GM21381 (cell line): ENCODE results near the gene SCN8A.
"Not testable (repeated sequence)": the region's sequence is repeated elsewhere in the genome, so short reads cannot be mapped to it uniquely, and the experiment has no call there.

ENCODE experiments used
- ATAC-seq: cut with Tn5 transposase; IDR thresholded peaks from one replicate; pipeline ENCODE4 v1.9.1; 2021; ENCODE audit warnings: mild to moderate bottlenecking, moderate library complexity; ENCODE audit not compliant: unreplicated experiment

SCN8A gene

DNA sequence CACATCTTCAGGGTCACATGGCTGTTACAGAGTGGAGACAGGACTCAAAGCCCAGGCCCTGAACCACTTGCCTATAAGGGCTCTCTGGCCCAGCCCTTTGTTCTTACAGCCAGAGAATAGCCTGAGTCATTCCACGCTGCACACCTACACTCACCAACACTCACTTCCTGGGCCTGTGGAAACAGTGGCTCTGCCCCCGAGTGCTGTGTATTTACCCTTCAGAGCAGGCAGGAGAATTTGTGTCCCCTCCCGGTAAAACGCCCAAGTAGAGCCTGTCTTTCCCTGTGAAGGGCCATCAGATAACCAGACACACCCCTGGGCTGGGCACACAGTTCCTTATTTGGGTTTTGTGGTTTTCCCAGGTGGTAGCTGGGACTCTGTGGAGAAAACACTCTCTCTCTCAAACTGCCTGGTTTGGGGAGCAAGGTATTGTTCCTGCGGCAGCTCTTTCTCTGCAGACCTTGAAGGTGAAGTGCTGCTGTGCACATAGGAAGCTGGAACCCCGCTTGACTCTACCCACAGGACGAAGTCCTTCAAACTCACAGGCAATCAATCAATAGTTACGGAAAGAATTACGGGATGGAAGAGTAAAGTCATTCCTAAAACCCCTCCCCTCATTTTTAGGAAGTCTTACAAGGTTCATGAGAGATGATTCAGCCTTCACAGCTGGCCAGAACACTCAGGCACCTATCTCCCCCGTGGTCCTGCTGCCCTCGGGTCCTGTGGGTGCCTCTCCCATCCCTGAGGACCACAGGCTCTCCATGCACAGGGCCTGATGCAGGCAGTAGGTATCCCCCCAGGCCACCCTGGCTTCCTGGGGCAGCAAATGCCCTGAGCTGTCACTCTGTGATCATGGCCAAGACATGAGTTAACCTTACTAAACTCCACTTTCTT is 237.1 kb downstream of the SCN8A start:
- ATAC-seq, result no peak

DNA sequence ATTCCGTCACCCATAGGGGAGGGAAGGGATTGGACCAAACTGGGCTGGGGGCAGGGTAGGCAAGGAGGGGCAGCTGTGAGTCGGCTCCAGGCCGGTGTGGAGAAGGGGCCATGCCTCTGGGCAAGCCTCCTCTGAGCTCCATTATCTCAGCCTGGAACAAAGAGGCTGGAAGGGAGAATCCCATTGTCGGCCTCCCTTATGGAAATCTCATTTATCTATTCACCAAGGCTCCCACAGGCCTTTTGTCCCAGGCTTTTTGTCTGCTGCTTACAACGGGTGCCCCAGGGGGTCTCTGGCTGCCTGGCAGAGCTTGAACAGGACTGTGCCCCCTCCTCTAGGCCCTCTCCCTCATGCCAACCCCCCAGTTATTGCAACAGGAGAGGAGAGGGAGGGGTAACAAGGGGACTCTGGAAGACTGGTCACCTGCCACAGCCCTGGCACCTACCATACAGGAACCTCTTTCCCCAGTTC is 238.0 kb downstream of the SCN8A start:
- no peak for ATAC-seq

DNA sequence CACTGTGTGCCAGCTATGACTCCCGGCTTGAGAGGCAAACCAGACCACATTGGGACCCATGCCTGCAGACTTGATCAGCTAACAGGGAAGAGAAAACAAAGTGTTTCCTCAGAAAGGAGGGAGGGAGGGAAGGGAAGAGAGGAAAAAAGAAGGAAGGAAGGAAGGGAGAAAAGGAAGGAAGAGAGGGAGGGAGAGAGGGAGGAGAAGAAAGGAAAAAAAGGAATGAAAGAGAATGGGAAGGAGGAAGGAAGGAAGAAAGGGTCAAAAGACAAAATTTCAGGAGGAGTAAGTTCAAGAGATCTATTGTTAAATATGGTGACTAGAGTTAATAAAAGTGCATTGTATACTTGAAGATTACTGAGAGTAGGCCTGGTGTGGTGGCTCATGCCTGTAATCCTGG is 238.6 kb downstream of the SCN8A start:
- ATAC-seq, result no peak

DNA sequence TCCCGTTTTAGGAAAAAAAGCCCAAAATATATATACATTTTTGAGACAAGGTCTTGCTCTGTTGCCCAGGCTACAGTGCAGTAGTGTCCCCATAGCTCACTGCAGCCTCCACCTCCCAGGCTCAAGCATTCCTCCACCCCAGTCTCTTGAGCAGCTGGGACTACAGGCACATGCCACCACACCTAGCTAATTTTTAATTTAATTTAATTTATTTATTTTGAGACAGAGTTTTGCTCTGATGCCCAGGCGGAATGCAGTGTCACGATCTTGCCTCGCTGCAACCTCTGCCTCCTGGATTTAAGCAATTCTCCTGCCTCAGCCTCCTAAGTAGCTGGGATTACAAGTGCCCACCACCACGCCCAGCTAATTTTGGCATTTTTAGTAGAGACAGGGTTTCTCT is 240.8 kb downstream of the SCN8A start:
- not testable (repeated sequence) for ATAC-seq

DNA sequence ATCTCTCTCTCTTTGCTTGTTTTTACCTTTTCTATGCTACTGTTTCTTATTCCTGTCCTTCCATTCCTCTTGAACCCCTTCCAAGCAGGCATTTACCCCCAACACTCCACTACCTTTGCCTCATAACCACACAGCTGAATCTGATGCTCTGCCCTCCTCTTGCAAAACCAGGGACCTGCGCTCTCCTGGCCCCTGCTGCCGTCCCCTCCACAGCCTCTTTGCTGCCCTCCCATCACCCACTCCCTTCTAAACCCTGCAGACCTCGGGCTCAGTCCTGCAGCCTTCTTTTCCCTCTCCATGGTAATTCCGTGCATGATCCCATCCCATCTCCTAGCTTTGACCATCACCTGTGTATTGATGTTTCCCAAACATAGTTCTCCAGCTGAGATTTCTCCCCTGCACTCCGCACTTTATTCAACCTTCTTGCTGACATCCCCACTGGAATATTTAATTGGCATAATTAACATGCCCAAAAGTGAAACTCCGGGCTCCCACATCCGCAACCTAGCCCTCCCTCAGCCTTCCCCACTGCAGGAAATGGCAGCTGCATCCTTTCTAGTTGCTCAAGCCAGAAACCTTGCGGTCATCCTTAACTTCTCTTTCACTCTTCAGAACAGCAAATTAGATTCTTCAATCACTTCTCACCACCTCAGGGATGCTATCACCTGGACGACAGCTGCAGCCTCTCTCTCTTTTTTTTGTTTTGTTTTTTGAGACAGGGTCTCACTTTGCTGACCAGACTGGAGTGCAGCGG is 241.5 kb downstream of the SCN8A start:
- ATAC-seq, result no peak

DNA sequence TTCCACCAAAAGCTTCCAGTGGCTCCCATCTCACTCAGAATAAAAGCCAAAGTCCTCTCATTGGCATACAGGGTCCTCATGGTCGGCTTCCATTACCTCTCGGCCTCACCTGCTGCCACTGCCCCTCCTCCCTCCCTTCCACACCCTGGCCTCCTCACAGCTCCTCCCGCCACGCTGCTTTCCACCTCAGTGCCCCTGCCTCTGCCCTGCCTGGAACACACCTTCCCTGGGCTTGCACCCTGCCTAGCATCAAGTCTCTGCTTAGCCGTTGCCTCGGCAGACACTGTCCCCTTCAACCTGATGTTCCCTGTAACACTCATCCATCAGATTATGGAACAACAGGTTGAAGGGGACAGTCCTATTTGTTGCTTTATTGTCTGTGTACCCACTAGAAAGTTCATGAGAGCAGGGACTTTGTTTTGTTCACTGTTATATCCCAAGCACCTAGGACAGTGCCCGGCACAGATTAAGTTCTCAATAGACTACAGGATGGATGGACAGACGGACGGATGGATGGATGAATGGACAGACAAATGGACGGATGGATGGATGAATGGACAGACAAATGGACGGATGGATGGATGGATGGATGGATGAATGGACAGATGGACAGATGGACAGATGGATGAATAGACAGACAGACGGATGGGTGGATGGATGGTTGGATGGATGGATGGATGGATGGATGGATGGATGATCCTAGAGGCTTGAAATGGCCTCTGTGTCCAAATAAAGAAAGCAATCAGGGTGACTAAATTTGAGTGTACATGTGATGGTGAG is 242.6 kb downstream of the SCN8A start:
- no peak for ATAC-seq

DNA sequence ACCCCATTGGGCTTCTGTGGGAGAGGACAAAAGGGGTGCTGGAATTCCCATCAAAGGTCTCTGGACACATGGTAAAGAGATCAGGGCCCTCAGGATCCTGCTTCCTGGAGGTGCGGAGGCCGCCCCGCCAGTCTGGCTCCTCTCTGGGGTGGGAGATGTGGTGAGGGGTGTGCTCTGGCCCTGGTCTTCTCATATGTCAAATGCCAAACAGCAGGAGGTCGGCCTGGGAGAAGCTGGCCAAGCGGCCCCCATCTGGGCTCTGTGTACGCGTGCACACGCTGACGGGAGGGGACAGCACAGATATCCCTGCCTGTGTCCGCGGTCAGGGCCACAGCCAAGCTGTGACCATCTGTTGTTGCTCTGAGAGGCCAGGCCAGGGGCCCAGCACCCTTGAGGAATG is 243.4 kb downstream of the SCN8A start:
- no peak for ATAC-seq

DNA sequence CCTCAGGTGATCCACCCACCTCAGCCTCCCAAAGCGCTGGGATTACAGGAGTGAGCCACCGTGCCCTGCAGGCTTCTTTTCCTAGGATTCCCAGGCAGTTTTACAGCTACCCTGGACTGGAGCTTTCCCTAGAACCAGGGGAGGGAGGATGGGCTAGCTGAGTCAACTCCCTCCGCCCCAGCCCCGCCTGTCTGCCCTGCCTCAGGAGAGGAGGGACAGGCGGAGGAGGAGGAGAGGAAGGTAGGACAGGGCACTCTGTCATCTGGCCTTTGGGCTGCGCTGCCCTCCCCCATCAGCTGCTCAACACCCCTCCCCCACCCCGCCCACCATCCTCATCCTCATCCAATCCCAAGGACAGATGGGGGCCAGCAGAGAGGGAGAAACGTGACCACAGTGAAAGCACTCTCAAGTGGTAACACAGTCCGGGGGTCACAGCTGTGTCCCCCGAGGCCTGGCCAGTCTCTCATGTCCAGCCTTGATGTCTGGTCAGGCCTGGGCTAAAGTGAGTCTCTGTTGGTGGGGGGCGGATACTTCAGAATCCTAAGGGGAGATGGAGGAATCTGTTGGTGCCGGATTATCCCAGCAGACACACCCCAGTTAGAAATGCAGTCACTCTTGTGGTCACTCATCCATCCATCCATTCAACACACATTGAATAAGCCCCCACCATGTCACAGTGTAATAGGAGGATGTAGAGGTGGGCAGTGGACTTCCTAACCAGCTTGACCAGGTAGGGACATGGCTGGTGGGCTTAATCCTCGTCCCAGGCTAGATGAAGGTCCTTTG is 245.2 kb downstream of the SCN8A start:
- ATAC-seq, result no peak

DNA sequence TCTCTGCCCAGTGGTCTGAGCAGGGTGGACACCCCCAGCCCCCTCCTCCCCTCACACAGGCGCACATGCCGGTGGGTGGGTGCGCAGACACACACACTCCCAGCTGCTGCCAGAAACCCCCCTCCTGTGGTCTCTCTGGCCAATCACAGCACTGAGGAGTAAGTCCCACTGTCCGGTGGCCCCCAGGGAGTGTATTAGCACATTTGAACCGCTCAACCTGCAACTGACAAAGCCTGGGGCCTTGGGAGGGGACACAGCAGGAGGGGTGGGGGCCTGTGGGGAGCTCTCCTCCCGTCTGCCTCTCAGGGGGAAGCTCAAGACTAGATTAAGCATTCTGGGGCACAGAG is 245.8 kb downstream of the SCN8A start:
- ATAC-seq, result no peak

DNA sequence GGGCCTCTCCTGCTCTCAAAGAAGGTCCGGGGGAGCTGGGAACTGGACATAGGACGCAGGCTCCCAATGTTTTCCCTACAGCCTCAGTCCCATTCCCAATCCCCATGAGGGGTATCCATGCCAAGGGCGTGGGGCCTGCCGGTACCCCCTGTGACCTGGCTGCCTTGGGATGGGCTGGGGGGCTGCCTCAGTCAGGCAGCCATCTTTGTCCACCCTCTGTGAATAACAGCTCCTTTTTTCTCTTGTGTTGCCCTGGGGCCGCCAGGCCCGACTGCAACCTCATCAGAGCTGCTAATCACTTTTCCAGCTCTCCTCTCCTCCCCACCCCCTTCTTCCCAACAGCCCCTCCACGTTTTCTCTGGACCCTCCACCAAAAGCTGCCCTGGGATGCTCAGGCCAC is 246.3 kb downstream of the SCN8A start:
- ATAC-seq, result no peak

DNA sequence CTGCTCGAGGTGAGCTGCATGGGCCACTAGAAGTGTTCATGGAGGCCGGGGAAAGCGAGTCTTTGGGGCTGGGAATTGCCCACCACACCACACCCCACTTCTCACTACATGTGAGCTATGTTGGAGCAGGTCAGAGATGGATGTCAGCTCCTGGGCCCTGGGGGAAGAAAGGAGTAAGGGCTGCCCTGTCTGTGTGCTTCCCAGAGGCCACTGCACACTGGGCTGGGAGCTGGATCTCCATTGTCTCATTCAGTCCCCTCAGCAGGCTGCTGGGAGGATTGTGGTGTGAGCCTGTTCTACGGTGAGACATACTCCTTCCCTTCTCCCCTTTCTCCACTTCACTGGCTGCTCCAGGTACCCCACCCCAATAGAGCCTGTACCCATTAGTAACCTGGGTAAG is 247.0 kb downstream of the SCN8A start:
- no peak for ATAC-seq

DNA sequence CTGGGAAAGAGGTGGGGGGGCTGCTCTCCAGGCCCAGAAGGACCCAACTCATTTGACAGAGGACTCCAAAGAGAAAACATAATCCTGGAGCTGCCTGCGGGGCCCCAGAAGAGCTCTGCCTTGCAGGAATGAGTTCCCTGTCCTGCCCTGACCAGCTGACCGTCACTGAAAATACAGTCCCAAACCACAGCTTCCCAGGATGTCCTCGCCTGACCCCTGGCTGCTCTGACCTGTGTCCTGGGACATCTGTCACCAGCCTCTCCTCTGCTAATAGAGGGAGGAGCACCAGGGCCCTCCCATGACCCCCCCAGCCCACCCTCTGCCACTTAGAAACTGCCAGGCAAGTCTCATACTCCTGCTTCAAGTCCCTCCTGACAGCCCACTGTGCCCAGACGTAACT is 247.7 kb downstream of the SCN8A start:
- no peak for ATAC-seq

DNA sequence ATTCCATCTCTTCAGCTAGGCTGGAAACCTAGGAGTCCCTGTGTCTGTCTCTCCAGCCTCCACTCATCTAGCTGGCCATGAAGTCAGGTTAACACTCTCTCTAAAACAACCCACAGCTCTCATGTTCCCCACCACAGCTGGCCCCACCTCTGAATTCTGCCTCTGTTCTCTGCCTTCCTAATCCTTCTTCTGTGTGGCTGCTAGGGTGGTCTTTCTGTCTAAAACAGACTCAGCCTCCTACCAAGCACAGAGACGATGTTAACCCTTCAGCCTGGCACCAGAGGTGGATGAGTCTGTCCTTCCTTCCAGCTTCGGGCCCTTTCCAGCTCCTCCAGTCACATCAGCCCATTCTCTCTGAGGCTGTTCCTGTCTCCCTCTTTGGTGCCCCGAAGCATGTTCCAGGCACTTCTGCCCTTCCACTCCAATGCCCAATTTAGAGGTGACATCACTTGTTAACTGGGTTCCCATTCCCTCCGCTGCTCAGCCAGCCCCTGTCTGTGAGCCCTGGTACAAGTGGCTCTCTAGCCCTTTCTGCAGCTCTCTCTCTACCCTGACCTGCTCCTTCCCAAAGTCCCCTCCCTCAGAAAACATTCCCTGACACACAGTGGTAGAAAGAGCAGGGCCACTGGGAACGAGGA is 248.4 kb downstream of the SCN8A start:
- no peak for ATAC-seq

DNA sequence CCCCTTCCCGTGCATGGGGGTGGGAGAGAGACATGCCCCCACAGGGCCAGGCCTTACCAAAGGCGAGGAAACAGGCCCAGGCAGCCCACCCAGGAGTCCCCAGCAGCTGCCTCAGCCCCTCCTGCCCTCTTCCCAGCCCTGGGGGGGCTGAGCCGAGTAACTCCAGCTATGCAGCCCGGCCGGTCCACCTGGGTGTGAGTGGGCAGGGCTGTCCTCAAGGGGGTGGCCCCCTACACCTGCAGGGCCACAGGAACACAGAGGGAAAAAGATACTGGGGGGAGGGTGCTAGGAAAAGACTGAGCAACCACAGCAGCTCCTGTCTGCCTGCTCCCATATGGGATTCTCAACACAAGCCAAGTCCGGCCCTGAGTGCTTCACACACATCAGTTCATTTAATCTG is 249.9 kb downstream of the SCN8A start:
- ATAC-seq, result no peak

DNA sequence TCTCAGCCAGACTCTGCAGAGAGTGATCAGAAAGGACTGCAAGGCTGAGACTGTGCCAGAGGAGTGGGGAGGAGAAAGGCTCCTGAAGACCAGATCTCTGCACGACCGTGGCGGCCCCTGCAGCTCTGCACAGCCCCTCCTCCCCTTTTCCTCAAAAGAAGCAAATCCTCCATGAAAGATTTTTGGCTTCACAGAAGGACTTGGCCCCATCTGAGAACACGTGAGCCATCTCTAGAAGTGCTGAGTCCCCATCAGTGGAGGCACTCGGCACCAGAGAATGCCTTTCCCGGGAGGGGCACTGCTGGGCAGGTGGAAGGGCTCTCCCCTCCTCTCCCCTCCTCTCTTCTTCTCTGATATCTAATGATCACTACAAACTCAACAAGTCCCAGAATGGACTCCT is 250.7 kb downstream of the SCN8A start:
- ATAC-seq, result no peak

DNA sequence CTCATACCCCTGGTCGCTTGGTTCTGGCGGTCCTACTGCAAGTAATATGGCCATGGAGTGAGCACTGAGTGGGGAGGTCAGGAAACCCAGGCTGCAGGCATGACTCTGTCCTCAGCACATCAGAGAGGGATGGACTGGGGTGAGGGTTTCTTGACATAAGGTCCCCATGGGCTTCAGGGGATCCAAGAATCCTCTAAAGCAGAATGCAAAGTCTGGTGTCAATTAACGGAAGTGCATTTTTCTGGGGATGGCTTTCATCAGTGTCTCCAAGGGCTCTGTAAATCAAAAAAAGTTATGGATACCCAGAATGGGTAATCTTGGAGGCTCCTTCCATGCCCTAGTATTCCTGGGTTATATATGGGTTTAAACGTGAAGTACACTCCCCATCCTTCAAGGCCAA is 253.8 kb downstream of the SCN8A start:
- ATAC-seq, result no peak

DNA sequence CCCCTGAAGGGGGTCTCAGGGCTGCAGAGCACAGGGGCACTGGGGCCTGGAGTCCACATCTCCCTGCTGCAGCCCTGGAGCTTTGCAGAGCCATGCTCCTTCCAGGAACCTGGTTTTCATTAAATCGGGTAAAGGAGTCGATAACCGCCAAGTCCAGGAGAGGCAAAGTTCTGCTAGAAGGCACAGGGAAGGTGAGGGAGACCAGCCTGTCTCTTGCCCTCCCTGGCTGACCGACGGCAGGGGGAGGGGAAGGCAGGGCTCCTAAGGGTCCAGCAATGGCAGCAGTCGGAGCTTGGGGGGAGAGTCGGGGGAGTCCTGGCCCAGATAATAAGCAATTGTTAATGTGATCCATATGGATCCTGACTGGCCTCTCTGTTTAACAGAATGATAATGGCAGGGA is 254.4 kb downstream of the SCN8A start:
- ATAC-seq, result no peak

DNA sequence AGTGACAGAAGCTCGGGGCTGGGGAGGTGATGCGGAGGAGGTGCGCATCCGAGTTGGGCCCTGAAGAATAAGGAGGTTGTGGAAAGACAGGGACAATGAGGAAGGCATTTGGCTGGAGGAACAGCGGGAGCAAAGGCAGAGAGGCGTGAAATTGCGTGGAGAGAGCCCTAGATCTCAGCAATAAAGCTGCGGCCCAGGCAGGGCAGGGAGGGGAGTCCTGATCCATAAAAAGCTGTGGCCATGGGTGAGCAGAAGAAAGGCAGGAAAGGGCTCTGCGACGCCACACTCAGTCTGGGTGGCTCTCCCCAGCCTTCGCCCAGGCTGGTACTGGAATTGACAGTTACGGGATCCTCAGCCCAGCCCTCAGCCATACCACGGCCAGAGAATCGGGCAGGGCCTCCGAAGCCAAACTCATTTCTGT is 255.2 kb downstream of the SCN8A start:
- ATAC-seq, result no peak

DNA sequence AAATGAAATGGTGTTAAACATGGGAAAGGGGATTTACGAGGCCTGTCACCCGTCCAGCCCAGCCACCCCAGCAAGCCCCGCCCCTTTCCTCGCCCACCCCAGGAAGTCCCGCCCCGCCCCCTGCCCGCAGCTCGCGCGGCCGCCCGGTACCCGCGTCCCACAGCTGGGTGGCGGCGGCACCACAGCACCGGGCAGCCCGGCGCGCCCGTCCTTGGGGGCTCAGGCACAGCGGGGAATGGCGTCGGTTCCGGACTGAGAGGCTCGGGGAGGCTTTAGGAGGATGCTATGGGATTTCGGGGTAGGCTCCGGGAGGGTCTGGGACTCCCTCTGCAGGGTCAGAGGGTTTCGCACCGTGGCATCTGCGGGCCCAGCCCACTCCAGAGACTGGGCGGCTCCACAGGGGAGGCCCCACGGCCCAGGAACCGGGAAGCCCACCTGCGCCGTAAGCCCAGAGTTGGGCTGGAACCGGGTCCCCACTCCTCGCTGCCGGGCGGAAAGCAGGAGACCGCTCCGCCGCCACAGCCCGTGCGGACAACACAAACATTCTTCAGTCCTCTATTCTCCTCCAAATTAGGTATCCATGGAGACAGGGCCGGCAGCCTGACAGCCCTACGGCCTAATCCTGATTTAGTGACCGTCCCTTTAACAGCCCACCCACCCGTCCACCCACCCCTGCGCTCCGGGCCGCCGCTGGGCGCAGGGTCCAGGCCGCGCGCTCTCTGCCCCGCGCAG is 256.0 kb downstream of the SCN8A start:
- ATAC-seq, result no peak
